ENCODE results near the gene PES1.

DNA sequence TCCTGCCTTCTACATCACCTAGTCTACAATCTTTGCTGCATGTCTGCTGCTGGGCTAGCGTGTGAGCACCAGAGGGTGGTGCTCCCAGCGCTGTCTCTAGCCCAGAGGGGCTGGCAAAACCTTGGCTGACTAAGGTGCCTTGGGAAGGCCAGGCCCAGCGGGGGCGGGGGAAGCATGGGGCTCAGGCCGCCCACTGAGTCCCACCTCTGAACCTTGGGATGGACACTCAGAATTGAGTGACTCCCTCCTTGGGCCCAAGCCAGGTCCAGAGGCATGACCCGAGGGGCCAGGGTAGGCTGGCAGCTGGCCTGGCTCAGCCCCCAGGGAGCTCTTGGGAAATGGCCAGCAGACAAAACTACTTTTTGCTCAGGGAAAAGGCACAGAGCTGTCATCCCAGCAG, 9.7 kb downstream of the PES1 start:
- TF ChIP-seq SUZ12 (IDR thresholded peaks at IDR 0.05; ENCODE audit: extremely low read depth, insufficient read depth, insufficient read length) (no peak), YY1 (IDR thresholded peaks at IDR 0.05; ENCODE audit: insufficient read depth, insufficient read length) (no peak), ZNF274 (IDR thresholded peaks at IDR 0.05; ENCODE audit: low read depth, low read length) (no peak)

Data from NT2/D1 (cell line).